GM18867 (cell line): ENCODE measurements around the gene CEP128.
"Not testable (repeated sequence)": the region's sequence is repeated elsewhere in the genome, so short reads cannot be mapped to it uniquely, and the experiment has no call there.

Experiments
- ATAC-seq: cut with Tn5 transposase; IDR thresholded peaks from one replicate; pipeline ENCODE4 v1.9.1; 2021; ENCODE audit warnings: mild to moderate bottlenecking, moderate library complexity; ENCODE audit not compliant: unreplicated experiment

CEP128 gene

GRCh38 chr14:80954687-80955299 lies 13.3 kb upstream of the CEP128 start:
- peak; percentile 28 for ATAC-seq

GRCh38 chr14:80953211-80953610 lies 11.7 kb upstream of the CEP128 start:
- not testable (repeated sequence) for ATAC-seq

- ATAC-seq = no peak
Measured at GRCh38 chr14:80951491-80951890, 10.0 kb upstream of the CEP128 start.

GRCh38 chr14:80948291-80948690 lies 6.8 kb upstream of the CEP128 start:
- no peak for ATAC-seq

GRCh38 chr14:80946797-80947196 lies 5.3 kb upstream of the CEP128 start:
- ATAC-seq = no peak

- no peak for ATAC-seq
Measured at GRCh38 chr14:80946187-80946586, 4.6 kb upstream of the CEP128 start.

GRCh38 chr14:80944861-80945617 lies 3.5 kb upstream of the CEP128 start:
- ATAC-seq = no peak

- peak; percentile 9 for ATAC-seq
Measured at GRCh38 chr14:80942191-80942600, 658 bp upstream of the CEP128 start.

GRCh38 chr14:80940146-80940545 lies 1.4 kb downstream of the CEP128 start:
- ATAC-seq = peak; percentile 35

- no peak for ATAC-seq
Measured at GRCh38 chr14:80933686-80934085, 7.9 kb downstream of the CEP128 start.

- no peak for ATAC-seq
Measured at GRCh38 chr14:80933282-80933681, 8.3 kb downstream of the CEP128 start.

- ATAC-seq = peak; percentile 97
Measured at GRCh38 chr14:80930836-80931389, 10.6 kb downstream of the CEP128 start.

GRCh38 chr14:80930095-80930494 lies 11.4 kb downstream of the CEP128 start:
- peak; percentile 33 for ATAC-seq

GRCh38 chr14:80927083-80927989 lies 14.2 kb downstream of the CEP128 start:
- ATAC-seq = no peak

GRCh38 chr14:80926397-80927082 lies 15.0 kb downstream of the CEP128 start:
- ATAC-seq = no peak

GRCh38 chr14:80924365-80925103 lies 17.0 kb downstream of the CEP128 start:
- ATAC-seq = no peak

- ATAC-seq = no peak
Measured at GRCh38 chr14:80923368-80923767, 18.2 kb downstream of the CEP128 start.

- no peak for ATAC-seq
Measured at GRCh38 chr14:80919622-80920021, 21.9 kb downstream of the CEP128 start.

GRCh38 chr14:80912013-80912412 lies 29.5 kb downstream of the CEP128 start:
- ATAC-seq = not testable (repeated sequence)

GRCh38 chr14:80906946-80907345 lies 34.6 kb downstream of the CEP128 start:
- ATAC-seq = no peak
